ENCODE measurements around the gene CLUH.

CLUH gene

GRCh38 chr17:2711608-2712299 is at the start of gene CLUH:
Gene CLUH (minus strand): TSS chr17:2711764. CDS start chr17:2711661, 103 bp downstream.
- DNase-seq (ENCODE audit: low spot score) = peak; percentile 95

GRCh38 chr17:2758870-2759269 is 47.3 kb upstream of the CLUH start:
- DNase-seq (ENCODE audit: low spot score) = no peak

GRCh38 chr17:2755891-2756724 is 44.5 kb upstream of the CLUH start:
- no peak for DNase-seq (ENCODE audit: low spot score)

GRCh38 chr17:2751491-2751890 is 39.9 kb upstream of the CLUH start:
- DNase-seq (ENCODE audit: low spot score) = no peak

GRCh38 chr17:2750721-2751120 is 39.2 kb upstream of the CLUH start:
- DNase-seq (ENCODE audit: low spot score) = no peak

- peak; percentile 80 for DNase-seq (ENCODE audit: low spot score)
These were observed 38.2 kb upstream of the CLUH start for GRCh38 chr17:2749784-2750181.

GRCh38 chr17:2749058-2749783 is 37.7 kb upstream of the CLUH start, which contains the start of gene CCDC92B:
Gene CCDC92B (minus strand): TSS chr17:2749652. CDS start chr17:2735145, 14,507 bp downstream.
- no peak for DNase-seq (ENCODE audit: low spot score)

GRCh38 chr17:2745317-2746037 is 33.9 kb upstream of the CLUH start:
- no peak for DNase-seq (ENCODE audit: low spot score)

GRCh38 chr17:2737693-2738092 is 26.1 kb upstream of the CLUH start:
- DNase-seq (ENCODE audit: low spot score) = no peak

GRCh38 chr17:2736956-2737355 is 25.4 kb upstream of the CLUH start:
- DNase-seq (ENCODE audit: low spot score) = no peak

GRCh38 chr17:2735896-2736295 is 24.3 kb upstream of the CLUH start:
- no peak for DNase-seq (ENCODE audit: low spot score)

GRCh38 chr17:2734939-2735338 is 23.4 kb upstream of the CLUH start:
- no peak for DNase-seq (ENCODE audit: low spot score)

- DNase-seq (ENCODE audit: low spot score) = no peak
These were observed 20.2 kb upstream of the CLUH start for GRCh38 chr17:2731807-2732206.

- DNase-seq (ENCODE audit: low spot score) = no peak
These were observed 19.3 kb upstream of the CLUH start for GRCh38 chr17:2730764-2731353.

- DNase-seq (ENCODE audit: low spot score) = peak; percentile 62
These were observed 13.2 kb upstream of the CLUH start for GRCh38 chr17:2724784-2725164.

- DNase-seq (ENCODE audit: low spot score) = peak; percentile 65
These were observed 12.6 kb upstream of the CLUH start for GRCh38 chr17:2723997-2724783.

GRCh38 chr17:2723505-2723996 is 12.0 kb upstream of the CLUH start:
- DNase-seq (ENCODE audit: low spot score) = peak; percentile 40

GRCh38 chr17:2722611-2723010 is 11.0 kb upstream of the CLUH start:
- no peak for DNase-seq (ENCODE audit: low spot score)

GRCh38 chr17:2721603-2722002 is 10.0 kb upstream of the CLUH start:
- DNase-seq (ENCODE audit: low spot score) = no peak

GRCh38 chr17:2719861-2720260 is 8.3 kb upstream of the CLUH start:
- no peak for DNase-seq (ENCODE audit: low spot score)
